Colonic mucosa (tissue), 4 donors: ENCODE results near the gene SUOX. TPM values are rescaled to one million over a fixed set of nuclear protein-coding genes. Genes with fewer than 3 reads are reported as not detected.
"Not testable (repeated sequence)": the region's sequence is repeated elsewhere in the genome, so short reads cannot be mapped to it uniquely, and the experiment has no call there.

ENCODE experiments used
- DNase-seq: peaks from one replicate; pipeline ENCODE4 v3.0.0-alpha.2; 2020
- H3K27ac ChIP-seq: fragments of 200-600 bp; one replicate; pipeline ENCODE4 v1.8.0; 2021
- H3K27me3 ChIP-seq: fragments of 200-600 bp; one replicate; pipeline ENCODE4 v1.8.0; 2021
- H3K36me3 ChIP-seq: fragments of 200-600 bp; one replicate; pipeline ENCODE4 v1.8.0; 2021
- H3K4me1 ChIP-seq: fragments of 200-600 bp; one replicate; pipeline ENCODE4 v1.8.0; 2021; ENCODE audit warnings: mild to moderate bottlenecking
- H3K4me3 ChIP-seq: fragments of 200-600 bp; one replicate; pipeline ENCODE4 v1.8.0; 2021
- H3K9ac ChIP-seq, 2 donors: one replicate each; pipeline ENCODE4 v1.7.0; 2013; ENCODE audit warnings: control low read depth in 2 of 2, low read depth in 2 of 2, low read length in 2 of 2
- H3K9me3 ChIP-seq: fragments of 200-600 bp; one replicate; pipeline ENCODE4 v1.8.0; 2021
- intact Hi-C: fragments of 100-400 bp; cut with DNase I; formaldehyde crosslinking; loops from one replicate; pipeline ENCODE4 v1.14.1; 2022
- total RNA-seq, 2 donors: library from RNA; stranded (reverse); fragmentation: NEBNext Ultra II Directional in 1 of 2; extraction: Animal tissue kit (Norgen Biotek cat#: 25700) in 1 of 2; gene quantifications; one replicate each; pipeline ENCODE4 v1.2.1, GENCODE V29; 2021
- TF ChIP-seq, protein P1 (sequence below): fragments of 200-600 bp; IDR thresholded peaks from one replicate; pipeline ENCODE4 v1.8.0; 2022; ENCODE audit warnings: antibody characterized with exemption, mild to moderate bottlenecking
- donor health status: healthy.
- donor health status: DM: no; HTN: no; CAD: no.
- donor health status: DM: no; HTN: no; CAD: no.

SUOX gene
- total RNA-seq, 2 donors from 2014 or later: 25.8 to 35.8 TPM

DNA sequence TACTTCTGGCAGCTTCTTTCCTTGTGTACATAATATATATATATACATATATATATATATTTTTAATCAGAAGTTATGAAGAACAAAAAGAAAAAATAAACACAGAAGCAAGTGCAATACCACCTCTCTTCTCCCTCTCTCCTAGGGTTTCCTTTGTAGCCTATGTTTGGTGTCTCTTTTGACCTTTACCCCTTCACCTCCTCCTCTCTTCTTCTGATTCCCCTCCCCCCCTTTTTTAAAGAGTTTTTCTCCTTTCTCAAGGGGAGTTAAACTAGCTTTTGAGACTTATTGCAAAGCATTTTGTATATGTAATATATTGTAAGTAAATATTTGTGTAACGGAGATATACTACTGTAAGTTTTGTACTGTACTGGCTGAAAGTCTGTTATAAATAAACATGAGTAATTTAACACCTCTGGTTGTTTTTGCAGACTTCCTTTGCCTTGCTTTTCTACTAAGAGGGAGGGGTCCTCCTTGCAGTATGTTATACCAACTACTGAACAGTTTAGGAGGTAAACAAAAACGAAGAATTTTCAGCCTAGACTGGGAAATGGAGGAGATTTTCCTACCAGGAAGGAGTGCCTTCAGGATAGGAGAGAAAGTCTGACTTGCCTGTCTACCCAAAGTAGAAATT, 41.1 kb downstream of the SUOX start:
- no peaks in the 10 kb centered on the region for H3K27me3 ChIP-seq
- no peak overlapping the region for H3K27ac ChIP-seq
- TF ChIP-seq, protein P1, sequence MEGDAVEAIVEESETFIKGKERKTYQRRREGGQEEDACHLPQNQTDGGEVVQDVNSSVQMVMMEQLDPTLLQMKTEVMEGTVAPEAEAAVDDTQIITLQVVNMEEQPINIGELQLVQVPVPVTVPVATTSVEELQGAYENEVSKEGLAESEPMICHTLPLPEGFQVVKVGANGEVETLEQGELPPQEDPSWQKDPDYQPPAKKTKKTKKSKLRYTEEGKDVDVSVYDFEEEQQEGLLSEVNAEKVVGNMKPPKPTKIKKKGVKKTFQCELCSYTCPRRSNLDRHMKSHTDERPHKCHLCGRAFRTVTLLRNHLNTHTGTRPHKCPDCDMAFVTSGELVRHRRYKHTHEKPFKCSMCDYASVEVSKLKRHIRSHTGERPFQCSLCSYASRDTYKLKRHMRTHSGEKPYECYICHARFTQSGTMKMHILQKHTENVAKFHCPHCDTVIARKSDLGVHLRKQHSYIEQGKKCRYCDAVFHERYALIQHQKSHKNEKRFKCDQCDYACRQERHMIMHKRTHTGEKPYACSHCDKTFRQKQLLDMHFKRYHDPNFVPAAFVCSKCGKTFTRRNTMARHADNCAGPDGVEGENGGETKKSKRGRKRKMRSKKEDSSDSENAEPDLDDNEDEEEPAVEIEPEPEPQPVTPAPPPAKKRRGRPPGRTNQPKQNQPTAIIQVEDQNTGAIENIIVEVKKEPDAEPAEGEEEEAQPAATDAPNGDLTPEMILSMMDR: no peak
- no peak overlapping the region for H3K9ac ChIP-seq
- no peaks in the 10 kb centered on the region for H3K36me3 ChIP-seq
- intact Hi-C loops: loop anchor here (5.0 to 10.0 kb wide), 2 partner anchors 46 to 293 kb away; partner anchors contain the start of gene GDF11
- peaks cover 3% of the 10 kb centered on the region for H3K4me1 ChIP-seq
- H3K9me3 ChIP-seq: no peaks in the 10 kb centered on the region
- no peak for DNase-seq
- H3K4me3 ChIP-seq: no peak overlapping the region

DNA sequence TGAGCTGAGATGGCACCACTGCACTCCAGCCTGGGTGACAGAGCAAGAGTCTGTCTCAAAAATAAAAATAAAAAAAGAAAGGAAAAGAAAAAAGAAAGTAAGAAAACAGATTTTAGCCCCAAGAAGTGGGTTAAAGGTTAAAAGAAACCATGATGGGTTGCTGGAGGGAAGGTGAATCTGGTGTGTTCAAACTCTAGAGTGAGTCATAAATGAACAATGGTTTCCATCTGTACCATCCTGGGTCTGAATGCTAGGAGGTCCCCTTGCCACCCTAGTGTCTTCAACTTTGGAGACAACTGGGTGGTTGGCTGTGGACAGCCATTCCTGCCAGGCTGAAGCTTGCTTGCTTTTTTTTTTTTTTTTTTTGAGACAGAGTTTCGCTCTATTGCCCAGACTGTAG, 43.1 kb downstream of the SUOX start:
- H3K4me1 ChIP-seq: peaks cover 5% of the 10 kb centered on the region
- intact Hi-C loops: loop anchor here (10.0 kb wide), 1 partner anchor 75 kb away; the partner anchor contains the start of genes RPL41 and ZC3H10
- no peaks in the 10 kb centered on the region for H3K27me3 ChIP-seq
- no peak overlapping the region for H3K4me3 ChIP-seq
- no peak overlapping the region for H3K27ac ChIP-seq
- peaks cover 16% of the 10 kb centered on the region for H3K36me3 ChIP-seq
- TF ChIP-seq, protein P1: no peak
- H3K9ac ChIP-seq: no peak overlapping the region
- DNase-seq: no peak
- no peaks in the 10 kb centered on the region for H3K9me3 ChIP-seq

DNA sequence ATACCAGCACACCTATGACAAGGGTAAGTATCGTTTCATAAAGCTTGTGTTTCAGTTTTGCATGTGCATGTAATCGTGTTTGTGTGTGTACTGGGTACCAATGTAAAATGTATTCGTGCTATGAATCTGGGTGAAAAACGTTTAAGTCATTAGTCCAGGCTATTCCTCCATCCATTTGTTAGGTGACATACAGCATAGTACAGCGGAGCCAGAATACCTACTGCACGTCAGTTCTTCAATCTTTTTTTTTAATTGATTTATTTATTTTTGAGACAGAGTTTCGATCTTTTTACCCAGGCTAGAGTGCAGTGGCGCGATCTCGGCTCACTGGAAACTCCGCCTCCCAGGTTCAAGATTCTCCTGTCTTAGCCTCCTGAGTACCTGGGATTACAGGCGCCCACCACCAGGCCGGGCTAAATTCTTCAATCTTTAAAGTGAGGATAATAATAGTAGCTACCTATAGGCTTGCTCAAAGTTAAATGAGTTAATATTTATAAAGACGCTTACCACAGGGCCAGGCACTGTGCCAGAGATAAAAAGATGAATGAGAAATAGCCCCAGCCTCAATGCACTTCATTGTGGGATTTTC, 44.0 kb downstream of the SUOX start:
- H3K9ac ChIP-seq: peak overlapping the region; percentile 45 to 96
- H3K36me3 ChIP-seq: peaks cover 16% of the 10 kb centered on the region
- no peaks in the 10 kb centered on the region for H3K27me3 ChIP-seq
- DNase-seq: peak; percentile 29
- H3K4me1 ChIP-seq: peaks cover 5% of the 10 kb centered on the region
- no peaks in the 10 kb centered on the region for H3K9me3 ChIP-seq
- TF ChIP-seq, protein P1: no peak
- H3K27ac ChIP-seq: peak overlapping the region; percentile 96
- H3K4me3 ChIP-seq: peak overlapping the region; percentile 67
- intact Hi-C loops: loop anchor here (10.0 kb wide), 1 partner anchor 74 kb away; the partner anchor contains the start of genes RPL41 and ZC3H10

DNA sequence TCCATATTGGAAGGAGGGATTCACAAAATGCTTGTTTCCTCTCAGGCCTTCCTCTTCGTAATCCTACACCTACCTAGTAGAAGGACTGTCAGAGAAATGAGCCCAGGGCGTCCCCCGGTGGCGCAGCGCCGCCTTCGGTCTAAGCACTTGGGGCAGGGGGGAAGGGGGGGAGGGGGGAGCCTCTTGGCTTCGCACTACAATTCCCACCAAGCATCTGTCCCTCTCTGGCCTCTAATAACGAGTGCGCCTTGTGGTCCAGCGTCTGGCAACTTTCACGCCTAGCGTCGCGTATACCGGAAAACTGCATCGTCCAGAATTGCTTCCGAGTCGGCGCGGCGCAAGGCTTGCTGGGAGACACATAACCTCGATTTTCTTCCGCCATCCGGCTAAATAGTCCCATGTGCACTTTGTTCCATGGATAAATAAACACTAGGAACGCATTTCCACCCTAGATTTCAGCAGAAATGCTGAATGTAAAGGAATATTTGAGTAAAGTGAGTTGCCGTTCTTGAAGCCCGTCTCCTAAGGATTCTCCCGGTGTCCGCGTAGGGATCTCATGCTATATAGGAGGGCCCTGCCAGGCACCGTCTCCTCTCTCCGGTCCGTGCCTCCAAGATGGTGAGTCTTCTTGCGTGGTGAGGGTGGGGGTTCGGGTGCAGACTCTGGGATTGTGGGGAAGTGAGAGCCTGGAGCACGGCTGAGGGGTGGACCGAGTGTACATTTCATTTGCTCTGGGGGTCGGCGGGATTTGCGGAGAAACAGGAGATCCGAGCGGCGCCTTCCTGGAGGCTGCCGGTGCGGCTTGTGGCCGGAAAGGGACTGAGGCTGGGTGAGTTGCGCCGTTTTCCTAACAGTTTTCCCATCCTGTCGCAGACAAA, 44.7 kb downstream of the SUOX start, which contains the start of gene RPS26:
TSS of gene RPS26 (plus strand) at position 367 of the 878 bp plus-strand sequence. CDS start at position 616, 249 bp downstream.
- Histone ChIP-seq H3K36me3 (peaks cover 16% of the 10 kb centered on the region), H3K4me3 (peak within 1 kb of the TSS; percentile 67), H3K27ac (peak within 1 kb of the TSS; percentile 96), H3K9me3 (no peaks in the 10 kb centered on the region), H3K27me3 (no peaks in the 10 kb centered on the region), H3K9ac (peak within 1 kb of the TSS; percentile 86 to 96), H3K4me1 (peaks cover 5% of the 10 kb centered on the region)
- TF ChIP-seq, protein P1: peak; percentile 30
- peak; percentile 95 for DNase-seq
- intact Hi-C loops: loop anchor here (10.0 kb wide), 1 partner anchor 73 kb away; the partner anchor contains the start of genes RPL41 and ZC3H10

DNA sequence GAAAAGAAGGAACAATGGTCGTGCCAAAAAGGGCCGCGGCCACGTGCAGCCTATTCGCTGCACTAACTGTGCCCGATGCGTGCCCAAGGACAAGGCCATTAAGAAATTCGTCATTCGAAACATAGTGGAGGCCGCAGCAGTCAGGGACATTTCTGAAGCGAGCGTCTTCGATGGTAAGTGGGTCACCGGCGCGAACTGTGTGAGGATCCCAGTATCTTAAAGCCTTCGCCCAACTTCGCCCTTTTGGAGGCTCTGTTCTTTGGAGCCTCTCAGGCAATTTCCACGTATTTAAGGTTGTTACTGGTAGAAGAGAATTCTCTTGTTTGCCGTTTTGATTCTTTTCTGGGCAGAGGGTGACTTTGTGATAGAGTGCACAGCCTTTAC, 45.3 kb downstream of the SUOX start:
- DNase-seq, H3K27me3 ChIP-seq, H3K4me1 ChIP-seq, H3K9me3 ChIP-seq: not testable (repeated sequence)
- Histone ChIP-seq H3K36me3 (peaks cover 16% of the 10 kb centered on the region), H3K9ac (peak overlapping the region; percentile 86 to 96), H3K4me3 (peak overlapping the region; percentile 67), H3K27ac (peak overlapping the region; percentile 96)
- intact Hi-C loops: loop anchor here (10.0 kb wide), 1 partner anchor 72 kb away; the partner anchor contains the start of genes RPL41 and ZC3H10
